ENCODE data around the gene LRRN1. TPM values are rescaled to one million over a fixed set of nuclear protein-coding genes. Genes with fewer than 3 reads are reported as not detected.

LRRN1 gene
- 19.8 TPM for total RNA-seq

DNA sequence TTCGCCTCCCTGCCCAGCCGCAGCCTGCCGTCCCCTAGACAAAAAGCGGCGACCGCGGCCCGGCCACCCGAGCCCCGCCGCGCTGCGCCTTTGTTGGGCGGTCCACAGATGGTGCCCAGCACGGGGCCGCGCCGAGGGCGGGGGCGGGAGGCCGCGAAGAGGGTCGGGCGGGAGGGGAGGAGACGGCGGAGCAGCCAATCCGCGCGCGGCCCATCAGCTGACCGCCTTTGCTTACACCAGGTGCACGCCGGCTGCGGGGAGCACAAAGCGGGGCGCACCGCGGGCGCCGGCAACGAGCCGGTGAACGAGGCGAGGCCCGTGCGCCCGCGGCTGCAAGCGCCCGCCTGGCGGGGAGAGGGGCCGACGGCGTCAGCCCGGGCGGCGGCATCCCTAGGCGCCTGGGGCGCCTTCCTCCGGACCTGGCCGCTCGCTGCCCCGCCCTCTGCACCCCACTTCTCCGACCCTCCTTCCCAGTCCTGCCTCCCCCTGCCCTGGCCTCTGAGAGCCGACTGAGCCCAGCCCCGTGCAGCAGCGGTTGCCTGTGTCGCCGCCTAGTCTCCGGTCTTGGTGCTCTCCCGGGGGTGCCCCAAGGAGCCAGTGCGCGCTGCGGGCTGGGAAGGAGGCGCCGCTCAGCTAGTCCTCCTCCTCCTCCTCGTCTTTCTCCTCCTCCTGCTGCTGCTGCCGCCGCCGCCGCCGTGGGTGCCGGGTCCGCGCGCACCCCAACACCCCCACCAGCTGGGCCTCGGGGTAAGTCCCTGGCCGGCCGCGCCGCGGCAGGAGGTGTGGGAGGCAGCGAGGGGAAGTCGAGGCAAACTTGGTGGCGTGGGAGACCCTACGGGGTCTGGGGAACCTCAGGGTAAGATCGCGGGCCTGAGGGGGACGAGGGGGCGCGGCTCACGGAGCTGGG, at the start of gene LRRN1:
Gene LRRN1 (plus strand): TSS at position 259 of the 907 bp plus-strand sequence. CDS start 45,211 bp downstream, outside the sequence.
- Histone ChIP-seq H3K4me1 (ENCODE audit: control insufficient read depth in 3 of 3, insufficient read depth in 3 of 3, low read length in 3 of 3) (peaks cover 6 to 12% (median 11%) of the 10 kb centered on the region in 3 donors), H3K27ac (ENCODE audit: low read depth, low read length) (peak within 1 kb of the TSS; percentile 51), H3K27me3 (ENCODE audit: control insufficient read depth in 3 of 3, insufficient read depth in 3 of 3, low read length in 3 of 3) (no peaks in the 10 kb centered on the region), H3K4me3 (ENCODE audit: low read length in 3 of 3) (peak within 1 kb of the TSS; percentile 70 to 78 (median 76)), H3K36me3 (ENCODE audit: control insufficient read depth in 3 of 3, insufficient read depth in 3 of 3, low read length in 3 of 3) (no peaks in the 10 kb centered on the region), H3K9ac (ENCODE audit: low read depth in 1 of 3, low read length in 3 of 3) (peak within 1 kb of the TSS; percentile 70 to 86 (median 74)), H3K9me3 (ENCODE audit: control insufficient read depth in 3 of 3, low read length in 3 of 3) (no peaks in the 10 kb centered on the region)

DNA sequence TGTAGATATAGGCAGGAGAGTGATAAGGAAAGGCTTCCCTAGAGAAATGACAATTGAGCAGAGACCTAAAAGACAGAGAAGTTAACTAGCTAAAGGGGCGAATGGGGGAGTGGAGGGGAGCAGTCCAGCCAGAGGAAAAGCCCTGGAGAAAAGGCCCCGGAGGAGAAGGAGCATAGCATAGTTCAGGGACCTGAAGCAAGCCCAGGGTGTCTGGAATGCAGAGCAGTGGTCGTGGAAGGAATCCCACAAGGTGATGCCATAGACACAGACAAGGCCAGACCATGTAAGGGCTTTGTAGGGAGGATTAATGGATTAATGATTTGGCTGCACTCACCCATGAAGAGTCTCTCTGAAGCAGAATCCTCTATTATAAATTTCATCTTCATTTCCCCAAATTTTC, 45.8 kb upstream of the LRRN1 start:
- Histone ChIP-seq H3K27ac (ENCODE audit: low read depth, low read length) (no peak overlapping the region), H3K4me3 (ENCODE audit: low read length in 3 of 3) (no peak overlapping the region), H3K9me3 (ENCODE audit: control insufficient read depth in 3 of 3, low read length in 3 of 3) (no peaks in the 10 kb centered on the region), H3K9ac (ENCODE audit: low read depth in 1 of 3, low read length in 3 of 3) (no peak overlapping the region), H3K4me1 (ENCODE audit: control insufficient read depth in 3 of 3, insufficient read depth in 3 of 3, low read length in 3 of 3) (no peaks in the 10 kb centered on the region), H3K36me3 (ENCODE audit: control insufficient read depth in 3 of 3, insufficient read depth in 3 of 3, low read length in 3 of 3) (no peaks in the 10 kb centered on the region), H3K27me3 (ENCODE audit: control insufficient read depth in 3 of 3, insufficient read depth in 3 of 3, low read length in 3 of 3) (no peaks in the 10 kb centered on the region)

DNA sequence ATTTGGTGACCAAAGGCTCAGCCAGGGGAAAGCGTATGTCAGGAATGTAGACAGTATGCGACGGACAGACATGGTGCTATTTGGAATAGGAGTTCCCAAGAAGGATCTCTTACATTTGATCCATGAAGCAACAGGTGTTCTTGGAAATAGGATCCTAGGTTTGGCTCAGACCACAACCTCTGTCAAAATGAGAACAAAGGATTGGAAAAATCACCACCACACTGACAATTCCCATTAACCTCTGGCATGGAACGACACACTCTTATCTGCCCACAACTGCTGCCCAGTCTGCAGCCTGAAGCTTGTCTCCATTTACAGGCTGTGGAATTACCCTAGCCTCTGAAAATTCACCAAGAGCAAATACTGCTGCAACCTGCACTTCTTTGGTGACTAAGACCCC, 33.6 kb upstream of the LRRN1 start:
- no peaks in the 10 kb centered on the region for H3K9me3 ChIP-seq (ENCODE audit: control insufficient read depth in 3 of 3, low read length in 3 of 3)
- no peaks in the 10 kb centered on the region for H3K27me3 ChIP-seq (ENCODE audit: control insufficient read depth in 3 of 3, insufficient read depth in 3 of 3, low read length in 3 of 3)
- no peak overlapping the region for H3K27ac ChIP-seq (ENCODE audit: low read depth, low read length)
- no peak overlapping the region for H3K9ac ChIP-seq (ENCODE audit: low read depth in 1 of 3, low read length in 3 of 3)
- H3K4me3 ChIP-seq (ENCODE audit: low read length in 3 of 3), result peak overlapping the region in 1 of 3 donors; percentile 25
- peaks cover 7 to 10% (median 9%) of the 10 kb centered on the region in 3 donors for H3K4me1 ChIP-seq (ENCODE audit: control insufficient read depth in 3 of 3, insufficient read depth in 3 of 3, low read length in 3 of 3)
- no peaks in the 10 kb centered on the region for H3K36me3 ChIP-seq (ENCODE audit: control insufficient read depth in 3 of 3, insufficient read depth in 3 of 3, low read length in 3 of 3)

DNA sequence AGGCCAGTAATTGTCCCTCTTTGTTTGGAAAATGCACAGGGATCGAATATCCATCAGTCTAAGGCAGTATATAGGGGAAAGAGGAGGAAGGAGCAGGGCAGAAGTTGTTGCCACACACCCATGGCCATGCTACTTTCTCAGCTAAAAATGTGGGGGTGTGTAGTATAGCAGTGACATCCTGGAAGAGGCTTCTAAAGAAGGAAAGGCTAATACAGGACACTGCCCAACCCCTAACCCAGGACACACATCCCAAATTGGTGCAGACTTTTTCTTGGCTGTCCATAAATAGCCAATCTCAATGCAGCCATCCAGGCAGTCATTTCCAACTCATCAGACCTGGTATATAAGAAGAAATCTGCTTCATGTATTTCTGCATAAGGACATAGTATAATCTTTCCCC, 33.1 kb upstream of the LRRN1 start:
- Histone ChIP-seq H3K36me3 (ENCODE audit: control insufficient read depth in 3 of 3, insufficient read depth in 3 of 3, low read length in 3 of 3) (no peaks in the 10 kb centered on the region), H3K9ac (ENCODE audit: low read depth in 1 of 3, low read length in 3 of 3) (no peak overlapping the region), H3K4me3 (ENCODE audit: low read length in 3 of 3) (no peak overlapping the region), H3K27ac (ENCODE audit: low read depth, low read length) (no peak overlapping the region), H3K4me1 (ENCODE audit: control insufficient read depth in 3 of 3, insufficient read depth in 3 of 3, low read length in 3 of 3) (peaks cover 7 to 10% (median 9%) of the 10 kb centered on the region in 3 donors), H3K9me3 (ENCODE audit: control insufficient read depth in 3 of 3, low read length in 3 of 3) (no peaks in the 10 kb centered on the region), H3K27me3 (ENCODE audit: control insufficient read depth in 3 of 3, insufficient read depth in 3 of 3, low read length in 3 of 3) (no peaks in the 10 kb centered on the region)

DNA sequence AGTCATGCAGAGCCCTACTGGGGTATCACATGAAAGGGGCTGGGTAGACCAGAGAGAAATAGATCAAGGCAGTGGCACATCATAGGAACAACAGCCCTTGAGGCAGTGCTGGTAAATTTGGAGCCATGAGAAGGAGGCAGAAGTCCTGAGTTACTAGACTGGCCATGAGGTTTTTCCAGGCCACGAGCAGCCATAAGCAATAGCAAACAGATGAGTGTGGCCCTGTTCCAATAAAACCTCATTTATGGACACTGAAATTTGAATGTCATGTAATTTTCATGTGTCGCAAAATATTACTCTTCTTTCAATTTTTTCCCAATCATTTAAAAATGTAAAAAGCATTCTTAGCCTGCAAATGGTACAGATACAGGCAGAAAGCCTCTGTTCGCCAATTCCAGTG, 28.1 kb upstream of the LRRN1 start:
- H3K27me3 ChIP-seq (ENCODE audit: control insufficient read depth in 3 of 3, insufficient read depth in 3 of 3, low read length in 3 of 3), result no peaks in the 10 kb centered on the region
- no peak overlapping the region for H3K9ac ChIP-seq (ENCODE audit: low read depth in 1 of 3, low read length in 3 of 3)
- peaks cover 4 to 6% (median 4%) of the 10 kb centered on the region in 3 donors for H3K4me1 ChIP-seq (ENCODE audit: control insufficient read depth in 3 of 3, insufficient read depth in 3 of 3, low read length in 3 of 3)
- H3K27ac ChIP-seq (ENCODE audit: low read depth, low read length), result no peak overlapping the region
- H3K9me3 ChIP-seq (ENCODE audit: control insufficient read depth in 3 of 3, low read length in 3 of 3), result no peaks in the 10 kb centered on the region
- no peak overlapping the region for H3K4me3 ChIP-seq (ENCODE audit: low read length in 3 of 3)
- no peaks in the 10 kb centered on the region for H3K36me3 ChIP-seq (ENCODE audit: control insufficient read depth in 3 of 3, insufficient read depth in 3 of 3, low read length in 3 of 3)

DNA sequence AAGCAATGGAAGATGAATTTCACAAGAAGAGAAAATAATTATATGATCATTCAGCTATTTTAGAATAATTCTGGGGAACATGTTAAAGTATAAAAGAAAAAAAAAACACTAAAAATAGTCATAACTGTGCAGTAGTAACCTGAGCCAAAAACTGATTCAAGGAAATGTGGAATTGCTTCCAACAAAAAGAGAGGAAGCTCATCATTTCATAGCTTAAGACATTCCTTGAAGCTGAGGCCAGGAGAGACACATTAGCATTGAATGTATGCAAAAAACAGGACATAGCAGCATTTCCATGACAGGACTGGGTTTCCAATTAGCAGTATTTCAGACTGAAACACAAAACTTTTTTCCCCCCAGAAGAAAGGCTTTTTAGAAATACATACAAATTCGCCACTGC, 27.7 kb upstream of the LRRN1 start:
- no peak overlapping the region for H3K4me3 ChIP-seq (ENCODE audit: low read length in 3 of 3)
- no peaks in the 10 kb centered on the region for H3K27me3 ChIP-seq (ENCODE audit: control insufficient read depth in 3 of 3, insufficient read depth in 3 of 3, low read length in 3 of 3)
- H3K9ac ChIP-seq (ENCODE audit: low read depth in 1 of 3, low read length in 3 of 3), result no peak overlapping the region
- H3K9me3 ChIP-seq (ENCODE audit: control insufficient read depth in 3 of 3, low read length in 3 of 3), result no peaks in the 10 kb centered on the region
- peaks cover 0 to under 1% (median 0%) of the 10 kb centered on the region in 3 donors for H3K4me1 ChIP-seq (ENCODE audit: control insufficient read depth in 3 of 3, insufficient read depth in 3 of 3, low read length in 3 of 3)
- no peak overlapping the region for H3K27ac ChIP-seq (ENCODE audit: low read depth, low read length)
- no peaks in the 10 kb centered on the region for H3K36me3 ChIP-seq (ENCODE audit: control insufficient read depth in 3 of 3, insufficient read depth in 3 of 3, low read length in 3 of 3)

DNA sequence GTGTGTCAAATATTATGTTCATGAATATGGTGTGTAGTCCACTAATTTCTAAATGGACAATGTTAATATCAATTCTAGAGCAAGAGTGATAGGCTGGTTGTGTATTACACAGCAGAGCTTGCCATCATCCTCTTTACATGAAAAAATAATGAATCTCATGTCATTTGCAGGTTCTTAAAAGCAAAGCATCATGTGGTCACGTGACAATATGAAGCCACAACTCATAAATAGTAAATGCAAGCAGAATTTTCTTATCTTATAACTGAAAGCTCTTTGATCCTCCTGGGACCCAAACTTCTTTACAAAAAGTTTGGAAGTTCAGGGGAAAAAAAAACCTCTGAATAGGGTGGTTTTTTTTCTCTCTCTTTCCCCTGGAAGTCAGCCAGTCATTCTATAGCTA, 26.9 kb upstream of the LRRN1 start:
- no peaks in the 10 kb centered on the region for H3K36me3 ChIP-seq (ENCODE audit: control insufficient read depth in 3 of 3, insufficient read depth in 3 of 3, low read length in 3 of 3)
- H3K4me3 ChIP-seq (ENCODE audit: low read length in 3 of 3), result no peak overlapping the region
- no peaks in the 10 kb centered on the region for H3K9me3 ChIP-seq (ENCODE audit: control insufficient read depth in 3 of 3, low read length in 3 of 3)
- no peak overlapping the region for H3K27ac ChIP-seq (ENCODE audit: low read depth, low read length)
- no peaks in the 10 kb centered on the region for H3K27me3 ChIP-seq (ENCODE audit: control insufficient read depth in 3 of 3, insufficient read depth in 3 of 3, low read length in 3 of 3)
- no peak overlapping the region for H3K9ac ChIP-seq (ENCODE audit: low read depth in 1 of 3, low read length in 3 of 3)
- no peaks in the 10 kb centered on the region for H3K4me1 ChIP-seq (ENCODE audit: control insufficient read depth in 3 of 3, insufficient read depth in 3 of 3, low read length in 3 of 3)

DNA sequence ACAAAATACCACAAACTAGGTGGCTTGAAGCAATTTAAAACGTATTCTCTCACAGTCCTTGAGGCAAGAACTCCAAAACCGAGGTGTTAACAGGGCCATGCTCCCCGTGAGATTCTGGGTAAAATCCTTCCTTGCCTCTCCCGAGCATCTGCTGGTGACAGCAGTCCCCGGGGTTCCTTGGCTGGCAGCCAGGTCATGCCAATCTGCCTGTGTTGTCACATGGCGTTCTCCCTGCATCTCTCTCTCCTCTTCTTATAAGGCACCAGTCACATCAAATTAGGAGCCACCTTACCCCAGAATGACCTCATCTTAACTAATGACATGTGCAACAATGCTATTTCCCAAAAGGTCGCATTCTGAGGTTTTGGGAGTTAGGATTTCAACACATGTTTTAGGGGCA, 26.3 kb upstream of the LRRN1 start:
- no peak overlapping the region for H3K4me3 ChIP-seq (ENCODE audit: low read length in 3 of 3)
- no peaks in the 10 kb centered on the region for H3K36me3 ChIP-seq (ENCODE audit: control insufficient read depth in 3 of 3, insufficient read depth in 3 of 3, low read length in 3 of 3)
- H3K27ac ChIP-seq (ENCODE audit: low read depth, low read length), result no peak overlapping the region
- H3K4me1 ChIP-seq (ENCODE audit: control insufficient read depth in 3 of 3, insufficient read depth in 3 of 3, low read length in 3 of 3), result peaks cover 0 to under 1% (median 0%) of the 10 kb centered on the region in 3 donors
- H3K27me3 ChIP-seq (ENCODE audit: control insufficient read depth in 3 of 3, insufficient read depth in 3 of 3, low read length in 3 of 3), result no peaks in the 10 kb centered on the region
- no peak overlapping the region for H3K9ac ChIP-seq (ENCODE audit: low read depth in 1 of 3, low read length in 3 of 3)
- no peaks in the 10 kb centered on the region for H3K9me3 ChIP-seq (ENCODE audit: control insufficient read depth in 3 of 3, low read length in 3 of 3)

DNA sequence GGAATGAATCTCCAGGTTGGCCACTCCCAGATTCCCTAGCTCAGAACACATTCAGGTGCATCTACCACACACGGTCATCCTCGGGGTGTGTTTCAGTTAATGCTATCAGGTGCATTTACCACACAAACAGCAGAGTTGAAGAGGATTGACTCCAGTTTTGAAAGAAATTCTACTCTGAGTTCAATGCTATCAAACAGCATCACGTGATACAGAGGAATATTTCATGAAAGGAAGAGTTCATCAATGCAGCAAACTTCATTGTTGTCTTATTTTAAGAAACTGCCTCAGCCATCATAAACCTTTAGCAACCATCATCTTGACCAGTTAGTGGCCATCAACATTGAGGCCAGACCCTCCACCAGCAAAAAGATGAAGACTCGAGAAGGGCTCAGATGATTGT, 22.6 kb upstream of the LRRN1 start:
- no peak overlapping the region for H3K27ac ChIP-seq (ENCODE audit: low read depth, low read length)
- H3K36me3 ChIP-seq (ENCODE audit: control insufficient read depth in 3 of 3, insufficient read depth in 3 of 3, low read length in 3 of 3), result no peaks in the 10 kb centered on the region
- H3K9ac ChIP-seq (ENCODE audit: low read depth in 1 of 3, low read length in 3 of 3), result no peak overlapping the region
- H3K4me1 ChIP-seq (ENCODE audit: control insufficient read depth in 3 of 3, insufficient read depth in 3 of 3, low read length in 3 of 3), result peaks cover 4 to 10% (median 6%) of the 10 kb centered on the region in 3 donors
- no peaks in the 10 kb centered on the region for H3K27me3 ChIP-seq (ENCODE audit: control insufficient read depth in 3 of 3, insufficient read depth in 3 of 3, low read length in 3 of 3)
- H3K4me3 ChIP-seq (ENCODE audit: low read length in 3 of 3), result no peak overlapping the region
- H3K9me3 ChIP-seq (ENCODE audit: control insufficient read depth in 3 of 3, low read length in 3 of 3), result no peaks in the 10 kb centered on the region

DNA sequence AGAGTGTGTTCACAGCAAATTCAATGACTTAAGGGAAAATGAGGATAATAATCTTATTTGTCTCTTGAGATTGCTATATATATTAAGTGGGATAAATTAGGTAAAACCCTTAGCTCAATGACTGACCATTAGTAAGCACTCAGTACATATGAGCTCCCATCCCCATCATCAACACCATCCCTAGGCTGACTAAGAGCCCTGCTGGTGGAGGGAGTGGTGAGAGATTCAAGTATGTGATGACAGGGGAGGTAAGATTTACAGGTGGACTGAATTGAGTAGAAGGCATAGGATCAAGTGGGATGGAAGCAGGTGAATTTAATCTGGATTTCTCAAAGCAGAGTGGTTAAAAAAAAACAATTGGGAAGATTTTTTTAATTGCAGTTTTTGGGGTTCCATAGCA, 21.0 kb upstream of the LRRN1 start:
- no peaks in the 10 kb centered on the region for H3K36me3 ChIP-seq (ENCODE audit: control insufficient read depth in 3 of 3, insufficient read depth in 3 of 3, low read length in 3 of 3)
- H3K27me3 ChIP-seq (ENCODE audit: control insufficient read depth in 3 of 3, insufficient read depth in 3 of 3, low read length in 3 of 3), result no peaks in the 10 kb centered on the region
- no peak overlapping the region for H3K4me3 ChIP-seq (ENCODE audit: low read length in 3 of 3)
- H3K9me3 ChIP-seq (ENCODE audit: control insufficient read depth in 3 of 3, low read length in 3 of 3), result no peaks in the 10 kb centered on the region
- H3K4me1 ChIP-seq (ENCODE audit: control insufficient read depth in 3 of 3, insufficient read depth in 3 of 3, low read length in 3 of 3), result peaks cover 4 to 10% (median 6%) of the 10 kb centered on the region in 3 donors
- H3K27ac ChIP-seq (ENCODE audit: low read depth, low read length), result no peak overlapping the region
- H3K9ac ChIP-seq (ENCODE audit: low read depth in 1 of 3, low read length in 3 of 3), result no peak overlapping the region
